PFSK-1 (cell line): ENCODE measurements around the gene DAPK1.

ENCODE experiments used
- FOXP2 ChIP-seq: optimal IDR thresholded peaks from 2 replicates; pipeline ENCODE3; 2011; ENCODE audit warnings: borderline replicate concordance, control low read depth, inconsistent platforms; ENCODE audit not compliant: insufficient read depth; ENCODE audit errors: extremely low read length, extremely low read depth
- POLR2AphosphoS5 ChIP-seq: IDR thresholded peaks from 2 replicates; pipeline ENCODE4 v1.6.1; 2012; ENCODE audit warnings: low read depth, mild to moderate bottlenecking, control low read depth, low read length, moderate library complexity
- SIN3A ChIP-seq: IDR thresholded peaks from 2 replicates; pipeline ENCODE4 v1.6.1; 2012; ENCODE audit warnings: mild to moderate bottlenecking, low read length, moderate library complexity, borderline replicate concordance; ENCODE audit not compliant: insufficient read depth
- TAF1 ChIP-seq: IDR thresholded peaks from 2 replicates; pipeline ENCODE4 v1.6.1; 2012; ENCODE audit warnings: low read length, control low read depth, borderline replicate concordance; ENCODE audit not compliant: insufficient read depth
- TF ChIP-seq, protein P1 (sequence below), 2 experiments: IDR thresholded peaks; 2 replicates each; pipeline versions ENCODE4 v1.6.1 to v1.8.0; 2011 to 2012; ENCODE audit warnings: low read depth in 2 of 2, low read length in 2 of 2, control low read depth in 1 of 2, inconsistent platforms in 1 of 2, mild to moderate bottlenecking in 1 of 2, moderate library complexity in 1 of 2; ENCODE audit not compliant: insufficient read depth in 1 of 2

DAPK1 gene

DNA sequence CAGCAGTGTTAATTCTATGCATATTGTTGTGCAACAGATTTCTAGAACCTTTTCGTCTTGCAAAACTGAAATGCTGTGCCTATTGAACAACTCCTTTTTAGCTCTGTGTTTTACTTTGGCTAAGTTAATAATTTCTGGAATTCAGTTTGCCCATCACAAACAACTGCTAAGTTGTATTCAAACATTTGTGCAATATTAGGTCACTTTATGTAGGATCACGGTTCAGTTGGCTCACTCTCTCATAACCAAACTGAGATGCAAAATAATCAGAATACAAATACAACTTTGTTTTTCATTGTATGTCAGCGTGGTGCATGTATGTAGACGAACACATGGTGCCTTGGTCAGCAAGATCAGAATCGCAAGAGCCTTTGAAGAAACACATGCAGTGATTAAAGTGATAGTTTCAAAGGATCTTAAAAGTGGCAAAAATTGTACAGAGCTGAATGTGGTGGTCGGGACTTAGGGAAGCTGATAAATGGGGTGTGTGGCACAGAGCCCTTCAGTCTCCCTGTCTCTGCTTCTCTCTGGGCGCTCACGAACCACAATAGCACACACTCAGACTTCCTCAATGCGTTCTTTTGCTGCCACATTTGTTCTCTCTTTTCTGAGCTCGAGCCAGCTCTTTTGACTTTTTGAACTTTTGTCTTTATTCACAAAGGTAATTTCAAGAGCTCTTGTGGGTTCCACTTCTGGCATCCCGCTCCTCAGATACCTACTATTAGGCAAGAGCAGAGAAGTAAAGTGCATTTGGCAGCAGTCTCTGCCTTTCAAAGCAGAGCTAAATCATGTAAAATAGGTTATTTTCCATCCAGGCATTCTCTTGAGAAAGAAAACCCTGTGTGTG is 115.8 kb downstream of the DAPK1 start:
- TF ChIP-seq TAF1 (no peak), FOXP2 (no peak), POLR2AphosphoS5 (no peak), SIN3A (no peak)
- TF ChIP-seq, protein P1, sequence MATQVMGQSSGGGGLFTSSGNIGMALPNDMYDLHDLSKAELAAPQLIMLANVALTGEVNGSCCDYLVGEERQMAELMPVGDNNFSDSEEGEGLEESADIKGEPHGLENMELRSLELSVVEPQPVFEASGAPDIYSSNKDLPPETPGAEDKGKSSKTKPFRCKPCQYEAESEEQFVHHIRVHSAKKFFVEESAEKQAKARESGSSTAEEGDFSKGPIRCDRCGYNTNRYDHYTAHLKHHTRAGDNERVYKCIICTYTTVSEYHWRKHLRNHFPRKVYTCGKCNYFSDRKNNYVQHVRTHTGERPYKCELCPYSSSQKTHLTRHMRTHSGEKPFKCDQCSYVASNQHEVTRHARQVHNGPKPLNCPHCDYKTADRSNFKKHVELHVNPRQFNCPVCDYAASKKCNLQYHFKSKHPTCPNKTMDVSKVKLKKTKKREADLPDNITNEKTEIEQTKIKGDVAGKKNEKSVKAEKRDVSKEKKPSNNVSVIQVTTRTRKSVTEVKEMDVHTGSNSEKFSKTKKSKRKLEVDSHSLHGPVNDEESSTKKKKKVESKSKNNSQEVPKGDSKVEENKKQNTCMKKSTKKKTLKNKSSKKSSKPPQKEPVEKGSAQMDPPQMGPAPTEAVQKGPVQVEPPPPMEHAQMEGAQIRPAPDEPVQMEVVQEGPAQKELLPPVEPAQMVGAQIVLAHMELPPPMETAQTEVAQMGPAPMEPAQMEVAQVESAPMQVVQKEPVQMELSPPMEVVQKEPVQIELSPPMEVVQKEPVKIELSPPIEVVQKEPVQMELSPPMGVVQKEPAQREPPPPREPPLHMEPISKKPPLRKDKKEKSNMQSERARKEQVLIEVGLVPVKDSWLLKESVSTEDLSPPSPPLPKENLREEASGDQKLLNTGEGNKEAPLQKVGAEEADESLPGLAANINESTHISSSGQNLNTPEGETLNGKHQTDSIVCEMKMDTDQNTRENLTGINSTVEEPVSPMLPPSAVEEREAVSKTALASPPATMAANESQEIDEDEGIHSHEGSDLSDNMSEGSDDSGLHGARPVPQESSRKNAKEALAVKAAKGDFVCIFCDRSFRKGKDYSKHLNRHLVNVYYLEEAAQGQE (IDR thresholded peaks at IDR 0.05; ENCODE audit: insufficient read depth in 1 of 2, low read depth in 2 of 2, low read length in 2 of 2), result no peak

DNA sequence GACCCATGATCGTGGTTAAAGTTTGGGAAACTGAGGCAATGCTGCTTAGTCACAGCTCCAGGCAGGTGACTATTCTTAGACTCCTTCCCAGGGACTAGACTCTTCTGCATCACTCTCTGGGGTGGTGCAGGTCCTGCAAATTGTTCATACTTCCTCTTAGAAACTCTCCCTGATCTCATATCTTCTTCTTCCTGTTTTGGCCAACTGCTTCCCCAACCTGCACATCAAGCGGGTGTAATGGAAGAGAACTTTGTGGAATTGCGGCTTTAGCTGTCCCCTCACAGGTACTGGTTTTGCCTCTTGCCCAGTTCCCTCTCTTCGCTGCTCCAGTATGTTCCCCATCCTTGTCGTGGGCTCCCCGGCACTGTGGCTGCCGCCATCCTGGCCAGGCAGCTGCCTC is 116.7 kb downstream of the DAPK1 start:
- TF ChIP-seq POLR2AphosphoS5 (no peak), SIN3A (no peak), TAF1 (no peak), FOXP2 (no peak)
- TF ChIP-seq, protein P1 (IDR thresholded peaks at IDR 0.05; ENCODE audit: insufficient read depth in 1 of 2, low read depth in 2 of 2, low read length in 2 of 2), result no peak

- TF ChIP-seq FOXP2 (no peak), TAF1 (no peak), SIN3A (no peak), POLR2AphosphoS5 (no peak)
- TF ChIP-seq, protein P1 (IDR thresholded peaks at IDR 0.05; ENCODE audit: insufficient read depth in 1 of 2, low read depth in 2 of 2, low read length in 2 of 2), result no peak
Measured at GRCh38 chr9:87615136-87615535, 117.5 kb downstream of the DAPK1 start.

- TF ChIP-seq SIN3A, result no peak
- TF ChIP-seq, protein P1 (IDR thresholded peaks at IDR 0.05; ENCODE audit: insufficient read depth in 1 of 2, low read depth in 2 of 2, low read length in 2 of 2), result no peak
- TF ChIP-seq FOXP2, result no peak
- TF ChIP-seq TAF1, result no peak
- no peak for TF ChIP-seq POLR2AphosphoS5
Measured at GRCh38 chr9:87615547-87616148, 118.0 kb downstream of the DAPK1 start.
